VCaP (cell line): ENCODE data around the gene TACR2.

ENCODE experiments used
- H3K27ac ChIP-seq: fragments of 450-650 bp; 2 replicates; pipeline ENCODE4 v1.5.1; 2017
- CTCF ChIP-seq: fragments of 450-650 bp; conservative IDR thresholded peaks from 2 replicates; pipeline ENCODE4 v1.5.1; 2017; ENCODE audit warnings: mild to moderate bottlenecking, moderate library complexity

Gene TACR2

GRCh38 chr10:69356187-69356586 lies 60.5 kb downstream of the TACR2 start:
- no peak for TF ChIP-seq CTCF
- no peak overlapping the region for H3K27ac ChIP-seq

GRCh38 chr10:69353977-69354635 lies 62.6 kb downstream of the TACR2 start:
- no peak for TF ChIP-seq CTCF
- H3K27ac ChIP-seq: no peak overlapping the region
